Measurements from ENCODE around the gene CUL3. TPM values are rescaled to one million over a fixed set of nuclear protein-coding genes. Genes with fewer than 3 reads are reported as not detected.

Gene CUL3
- total RNA-seq, 4 donors from 2014 or later = 68.9 to 88.4 (median 77.7) TPM

- Histone ChIP-seq H3K36me3 (no peaks in the 10 kb centered on the region), H3K27me3 (no peaks in the 10 kb centered on the region), H3K4me1 (no peaks in the 10 kb centered on the region), H3K9me3 (no peaks in the 10 kb centered on the region), H3K27ac (no peak overlapping the region), H3K4me3 (no peak overlapping the region)
- TF ChIP-seq EP300 (IDR thresholded peaks at IDR 0.05) = no peak
- no peak for TF ChIP-seq POLR2A (IDR thresholded peaks at IDR 0.05)
- TF ChIP-seq, protein P1, sequence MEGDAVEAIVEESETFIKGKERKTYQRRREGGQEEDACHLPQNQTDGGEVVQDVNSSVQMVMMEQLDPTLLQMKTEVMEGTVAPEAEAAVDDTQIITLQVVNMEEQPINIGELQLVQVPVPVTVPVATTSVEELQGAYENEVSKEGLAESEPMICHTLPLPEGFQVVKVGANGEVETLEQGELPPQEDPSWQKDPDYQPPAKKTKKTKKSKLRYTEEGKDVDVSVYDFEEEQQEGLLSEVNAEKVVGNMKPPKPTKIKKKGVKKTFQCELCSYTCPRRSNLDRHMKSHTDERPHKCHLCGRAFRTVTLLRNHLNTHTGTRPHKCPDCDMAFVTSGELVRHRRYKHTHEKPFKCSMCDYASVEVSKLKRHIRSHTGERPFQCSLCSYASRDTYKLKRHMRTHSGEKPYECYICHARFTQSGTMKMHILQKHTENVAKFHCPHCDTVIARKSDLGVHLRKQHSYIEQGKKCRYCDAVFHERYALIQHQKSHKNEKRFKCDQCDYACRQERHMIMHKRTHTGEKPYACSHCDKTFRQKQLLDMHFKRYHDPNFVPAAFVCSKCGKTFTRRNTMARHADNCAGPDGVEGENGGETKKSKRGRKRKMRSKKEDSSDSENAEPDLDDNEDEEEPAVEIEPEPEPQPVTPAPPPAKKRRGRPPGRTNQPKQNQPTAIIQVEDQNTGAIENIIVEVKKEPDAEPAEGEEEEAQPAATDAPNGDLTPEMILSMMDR (IDR thresholded peaks at IDR 0.05) = no peak
- no peak for TF ChIP-seq POLR2AphosphoS5 (IDR thresholded peaks at IDR 0.05)
- no peak for DNase-seq (ENCODE audit: low spot score in 2 of 2)
- 82% methylated on average over 4 of the region's 4 CpGs for whole genome bisulfite sequencing
Measured at GRCh38 chr2:224555823-224556366, 29.3 kb downstream of the CUL3 start.

GRCh38 chr2:224552771-224553170 is 32.4 kb downstream of the CUL3 start:
- TF ChIP-seq EP300 (IDR thresholded peaks at IDR 0.05) = no peak
- no peak for TF ChIP-seq POLR2A (IDR thresholded peaks at IDR 0.05)
- no peak for TF ChIP-seq POLR2AphosphoS5 (IDR thresholded peaks at IDR 0.05)
- TF ChIP-seq, protein P1 (IDR thresholded peaks at IDR 0.05) = no peak

DNA sequence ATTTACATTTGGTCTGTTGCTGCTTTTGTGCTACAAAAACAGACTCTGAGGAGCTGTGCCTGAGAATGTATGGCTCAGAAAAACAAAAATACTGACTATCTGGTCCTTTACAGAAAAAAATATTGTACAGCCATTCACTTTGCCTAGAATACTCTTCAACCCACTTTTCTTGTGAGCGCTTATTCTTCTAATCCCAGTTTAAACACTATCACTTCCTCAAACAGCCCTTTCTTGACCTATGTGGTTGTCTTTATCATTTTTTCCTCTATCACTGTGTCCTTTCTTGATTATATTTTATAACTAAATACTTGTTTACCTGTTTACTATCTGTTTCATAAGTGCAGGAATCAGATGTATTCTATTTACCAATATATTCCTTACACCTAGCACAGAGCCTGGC is 33.5 kb downstream of the CUL3 start:
- TF ChIP-seq EP300 (IDR thresholded peaks at IDR 0.05) (no peak), POLR2AphosphoS5 (IDR thresholded peaks at IDR 0.05) (no peak), POLR2A (IDR thresholded peaks at IDR 0.05) (no peak)
- TF ChIP-seq, protein P1 (IDR thresholded peaks at IDR 0.05) = no peak
- Histone ChIP-seq H3K27ac (no peak overlapping the region), H3K36me3 (no peaks in the 10 kb centered on the region), H3K9me3 (no peaks in the 10 kb centered on the region), H3K27me3 (no peaks in the 10 kb centered on the region), H3K4me1 (no peaks in the 10 kb centered on the region), H3K4me3 (no peak overlapping the region)
- WGBS = 93% methylated on average over 1 of the region's 1 CpG
- no peak for DNase-seq (ENCODE audit: low spot score in 2 of 2)

More at GRCh38 chr2:224552771-224553170, 32.4 kb downstream of the CUL3 start:
- 94% methylated on average over 2 of the region's 2 CpGs for WGBS
- Histone ChIP-seq H3K27ac (no peak overlapping the region), H3K9me3 (no peaks in the 10 kb centered on the region), H3K36me3 (no peaks in the 10 kb centered on the region), H3K4me3 (no peak overlapping the region), H3K27me3 (no peaks in the 10 kb centered on the region), H3K4me1 (no peaks in the 10 kb centered on the region)
- DNase-seq (ENCODE audit: low spot score in 2 of 2) = no peak

DNA sequence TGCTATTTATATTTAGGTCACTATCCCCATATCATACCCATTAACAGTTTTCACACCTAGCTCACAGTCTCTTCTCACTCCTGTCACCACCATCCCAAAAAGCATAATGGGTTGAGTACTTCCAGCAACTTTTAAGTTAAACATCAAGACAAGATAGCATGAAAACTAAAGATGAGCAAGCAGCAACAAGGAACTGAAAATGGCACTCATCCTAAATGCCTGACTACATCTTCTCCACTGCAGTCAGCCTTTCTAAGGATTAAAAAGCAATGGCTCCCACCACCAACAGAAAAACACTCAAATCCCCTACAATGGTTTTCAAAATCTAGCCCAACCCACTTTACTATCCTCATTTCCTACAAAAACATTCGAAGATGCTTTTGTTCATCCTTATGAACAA is 38.2 kb downstream of the CUL3 start:
- 92% methylated on average over 1 of the region's 1 CpG for WGBS
- Histone ChIP-seq H3K4me1 (peaks cover 12% of the 10 kb centered on the region), H3K27me3 (no peaks in the 10 kb centered on the region), H3K4me3 (no peak overlapping the region), H3K36me3 (peaks cover 4% of the 10 kb centered on the region), H3K27ac (no peak overlapping the region), H3K9me3 (no peaks in the 10 kb centered on the region)
- TF ChIP-seq EP300 (IDR thresholded peaks at IDR 0.05) (no peak), POLR2A (IDR thresholded peaks at IDR 0.05) (no peak), POLR2AphosphoS5 (IDR thresholded peaks at IDR 0.05) (no peak)
- TF ChIP-seq, protein P1 (IDR thresholded peaks at IDR 0.05) = no peak
- no peak for DNase-seq (ENCODE audit: low spot score in 2 of 2)

- TF ChIP-seq, protein P1 (IDR thresholded peaks at IDR 0.05) = no peak
- no peak for TF ChIP-seq EP300 (IDR thresholded peaks at IDR 0.05)
- TF ChIP-seq POLR2A (IDR thresholded peaks at IDR 0.05) = no peak
- TF ChIP-seq POLR2AphosphoS5 (IDR thresholded peaks at IDR 0.05) = no peak
- peaks cover 12% of the 10 kb centered on the region for H3K4me1 ChIP-seq
- 76% methylated on average over 6 of the region's 6 CpGs for WGBS
- no peaks in the 10 kb centered on the region for H3K9me3 ChIP-seq
- H3K27me3 ChIP-seq = no peaks in the 10 kb centered on the region
- no peak overlapping the region for H3K4me3 ChIP-seq
- H3K27ac ChIP-seq = no peak overlapping the region
- DNase-seq (ENCODE audit: low spot score in 2 of 2) = no peak
- H3K36me3 ChIP-seq = peaks cover 4% of the 10 kb centered on the region
Measured at GRCh38 chr2:224545884-224546644, 39.1 kb downstream of the CUL3 start.
